SK-N-SH (cell line): ENCODE data around the gene RHOT2. TPM values are rescaled to one million over a fixed set of nuclear protein-coding genes. Genes with fewer than 3 reads are reported as not detected.

Experiments
- CTCF ChIA-PET: fragments of 300-600, 350-600 bp; formaldehyde crosslinking; extraction: SDS; loops from one replicate; lab custom pipeline; 2021; lab: Yijun Ruan, JAX
- POLR2A ChIA-PET: fragments of 350-600 bp; sonication (Branson Sonifier 250); formaldehyde crosslinking; extraction: SDS; loops from one replicate; lab custom pipeline; 2020; ENCODE audit warnings: antibody characterized with exemption, inconsistent platforms; lab: Yijun Ruan, JAX
- DNase-seq: peaks from one replicate; pipeline ENCODE4 v3.0.0; 2012
- H2AFZ ChIP-seq: fragments of 200-600 bp; sonication (generic); 2 replicates; pipeline ENCODE4 v1.8.1; 2016; ENCODE audit warnings: antibody characterized with exemption, mild to moderate bottlenecking, low read depth
- H3F3A ChIP-seq: fragments of 200-600 bp; sonication (generic); replicated peaks from 2 replicates; pipeline ENCODE3; 2016; ENCODE audit warnings: antibody characterized with exemption, mild to moderate bottlenecking; ENCODE audit not compliant: insufficient read depth
- H3K27ac ChIP-seq, 2 experiments: fragments of 200-500 bp in 1 of 2; fragments of 200-600 bp in 1 of 2; sonication (Bioruptor generic) in 1 of 2; sonication (generic), shearing (Covaris generic) in 1 of 2; 2 replicates each; pipeline versions ENCODE4 v1.5.1 to v1.6.1; 2014 to 2016; ENCODE audit warnings: low read depth in 2 of 2, inconsistent platforms in 1 of 2, low read length in 1 of 2, mild to moderate bottlenecking in 1 of 2, mixed read lengths in 1 of 2
- H3K27me3 ChIP-seq: fragments of 200-600 bp; sonication (generic), shearing (Covaris generic); 2 replicates; pipeline ENCODE4 v1.6.1; 2016; ENCODE audit warnings: mixed run types; ENCODE audit not compliant: insufficient read depth
- H3K36me3 ChIP-seq, 2 experiments: fragments of 200-500 bp in 1 of 2; fragments of 200-600 bp in 1 of 2; sonication (Bioruptor generic) in 1 of 2; sonication (generic) in 1 of 2; replicated peaks in 1 of 2; 2 replicates each; pipeline versions ENCODE3 to v1.5.1; 2014 to 2016; ENCODE audit warnings: low read length in 1 of 2, mild to moderate bottlenecking in 1 of 2; ENCODE audit not compliant: insufficient read depth in 2 of 2, control insufficient read depth in 1 of 2
- H3K4me1 ChIP-seq, 2 experiments: fragments of 200-500 bp in 1 of 2; fragments of 200-600 bp in 1 of 2; sonication (Bioruptor generic) in 1 of 2; sonication (generic), shearing (Covaris generic) in 1 of 2; 2 replicates each; pipeline versions ENCODE4 v1.5.1 to v1.6.1; 2014 to 2016; ENCODE audit warnings: low read depth in 1 of 2, low read length in 1 of 2, mixed run types in 1 of 2; ENCODE audit not compliant: insufficient read depth in 2 of 2, control insufficient read depth in 1 of 2
- H3K4me2 ChIP-seq: fragments of 200-600 bp; sonication (generic), shearing (Covaris generic); 2 replicates; pipeline ENCODE4 v1.6.1; 2017; ENCODE audit warnings: mixed run types
- H3K4me3 ChIP-seq, 2 experiments: fragments of 200-500 bp in 1 of 2; fragments of 200-600 bp in 1 of 2; sonication (Bioruptor generic) in 1 of 2; sonication (generic), shearing (Covaris generic) in 1 of 2; 2 replicates each; pipeline versions ENCODE4 v1.5.1 to v1.8.1; 2014 to 2016; ENCODE audit warnings: low read depth in 2 of 2, inconsistent platforms in 1 of 2, low read length in 1 of 2, mild to moderate bottlenecking in 1 of 2, mixed read lengths in 1 of 2, moderate library complexity in 1 of 2
- H3K79me2 ChIP-seq: fragments of 200-600 bp; sonication (generic); 2 replicates; pipeline ENCODE4 v1.8.1; 2017; ENCODE audit warnings: mild to moderate bottlenecking; ENCODE audit not compliant: insufficient read depth
- H3K9ac ChIP-seq: fragments of 200-600 bp; sonication (generic); 2 replicates; pipeline ENCODE4 v1.6.1; 2017; ENCODE audit warnings: mixed run types
- H3K9me2 ChIP-seq: fragments of 200-600 bp; sonication (generic); 2 replicates; pipeline ENCODE4 v1.6.1; 2017; ENCODE audit warnings: mixed run types
- H3K9me3 ChIP-seq: fragments of 200-600 bp; sonication (generic); 2 replicates; pipeline ENCODE4 v1.6.1; 2017; ENCODE audit warnings: mixed run types, mild to moderate bottlenecking, moderate library complexity
- H4K20me1 ChIP-seq: fragments of 200-600 bp; sonication (generic); 2 replicates; pipeline ENCODE4 v1.6.1; 2017; ENCODE audit warnings: mild to moderate bottlenecking, mixed run types; ENCODE audit not compliant: insufficient read depth
- ELF1 ChIP-seq: IDR thresholded peaks from 2 replicates; pipeline ENCODE4 v1.4.0; 2012
- EZH2phosphoT487 ChIP-seq: fragments of 200-600 bp; sonication (generic); IDR thresholded peaks from 2 replicates; pipeline ENCODE4 v1.6.1; 2017; ENCODE audit warnings: low read depth, mixed run types, mild to moderate bottlenecking, antibody characterized with exemption, moderate library complexity, borderline replicate concordance
- FOSL2 ChIP-seq: IDR thresholded peaks from 2 replicates; pipeline ENCODE4 v1.4.0; 2012; ENCODE audit warnings: low read depth, mild to moderate bottlenecking, moderate library complexity, borderline replicate concordance
- FOXJ3 ChIP-seq: sonication (generic); formaldehyde crosslinking; IDR thresholded peaks from 2 replicates; pipeline ENCODE4 v1.5.1; 2020; ENCODE audit warnings: mild to moderate bottlenecking, missing genetic modification reagents
- FOXM1 ChIP-seq: IDR thresholded peaks from 2 replicates; pipeline ENCODE4 v1.4.0; 2012; ENCODE audit warnings: low read depth, mild to moderate bottlenecking
- MEF2A ChIP-seq: IDR thresholded peaks from 2 replicates; pipeline ENCODE4 v1.4.0; 2012; ENCODE audit warnings: low read depth, borderline replicate concordance
- MXI1 ChIP-seq: IDR thresholded peaks from 2 replicates; pipeline ENCODE4 v1.6.1; 2012; ENCODE audit warnings: mild to moderate bottlenecking, low read depth, low read length, improper control_type of control experiment
- RAD21 ChIP-seq: IDR thresholded peaks from 2 replicates; pipeline ENCODE4 v1.6.1; 2012; ENCODE audit warnings: mild to moderate bottlenecking, low read length
- RCOR1 ChIP-seq: fragments of 150-350 bp; IDR thresholded peaks from 2 replicates; pipeline ENCODE4 v1.6.1; 2017; ENCODE audit warnings: antibody characterized with exemption, low read length
- REST ChIP-seq: IDR thresholded peaks from 2 replicates; pipeline ENCODE4 v1.6.1; 2012; ENCODE audit warnings: mild to moderate bottlenecking, low read depth, low read length, moderate library complexity
- RXRA ChIP-seq: IDR thresholded peaks from 2 replicates; pipeline ENCODE4 v1.4.0; 2012; ENCODE audit warnings: low read depth, mild to moderate bottlenecking, borderline replicate concordance
- SIN3A ChIP-seq: IDR thresholded peaks from 2 replicates; pipeline ENCODE4 v1.6.1; 2012; ENCODE audit warnings: low read depth, mild to moderate bottlenecking, low read length, moderate library complexity, borderline replicate concordance
- TCF12 ChIP-seq: IDR thresholded peaks from 2 replicates; pipeline ENCODE4 v1.4.0; 2012
- YY1 ChIP-seq: IDR thresholded peaks from 2 replicates; pipeline ENCODE4 v1.4.0; 2012; ENCODE audit warnings: low read depth, mild to moderate bottlenecking
- ZBTB33 ChIP-seq: IDR thresholded peaks from 2 replicates; pipeline ENCODE4 v1.4.0; 2012; ENCODE audit warnings: low read depth, borderline replicate concordance
- WGBS: methylation state at CpG from one replicate; pipeline ENCODE4 v1.1.6; 2017; ENCODE audit warnings: low lambda C conversion rate; 5-methylcytosine and 5-hydroxymethylcytosine counted together
- polyA plus RNA-seq, 3 experiments: library from polyadenylated mRNA; depleted of rRNA; stranded (reverse); fragments of >200 nt; gene quantifications; 2 replicates each; pipeline ENCODE4 v1.2.3, GENCODE V29; 2012
- TF ChIP-seq, protein P1 (sequence below): fragments of 150-350 bp; IDR thresholded peaks from 2 replicates; pipeline ENCODE4 v1.6.1; 2017; ENCODE audit warnings: antibody characterized with exemption, low read length, low read depth, borderline replicate concordance
- TF ChIP-seq, protein P2 (sequence below): IDR thresholded peaks from 2 replicates; pipeline ENCODE4; 2012

Gene RHOT2
- polyA plus RNA-seq, 1 of the 3 experiments (the other 2 are of a cell fraction), result 229 TPM

GRCh38 chr16:625977-626765, 41.8 kb upstream of the RHOT2 start:
- peak overlapping the region; percentile 45; the same call in 1 of the 2 replicates for H3K4me2 ChIP-seq
- peaks cover 0 to 3% of the 10 kb centered on the region in 2 experiments for H3K36me3 ChIP-seq
- no peaks in the 10 kb centered on the region for H3K9me2 ChIP-seq
- TF ChIP-seq YY1 (no peak), MXI1 (no peak), REST (no peak), TCF12 (no peak), RCOR1 (no peak), FOXM1 (no peak), ZBTB33 (no peak), FOSL2 (no peak), MEF2A (no peak), ELF1 (no peak), RXRA (no peak), FOXJ3 (no peak), EZH2phosphoT487 (no peak), SIN3A (no peak), RAD21 (no peak)
- TF ChIP-seq, protein P1, sequence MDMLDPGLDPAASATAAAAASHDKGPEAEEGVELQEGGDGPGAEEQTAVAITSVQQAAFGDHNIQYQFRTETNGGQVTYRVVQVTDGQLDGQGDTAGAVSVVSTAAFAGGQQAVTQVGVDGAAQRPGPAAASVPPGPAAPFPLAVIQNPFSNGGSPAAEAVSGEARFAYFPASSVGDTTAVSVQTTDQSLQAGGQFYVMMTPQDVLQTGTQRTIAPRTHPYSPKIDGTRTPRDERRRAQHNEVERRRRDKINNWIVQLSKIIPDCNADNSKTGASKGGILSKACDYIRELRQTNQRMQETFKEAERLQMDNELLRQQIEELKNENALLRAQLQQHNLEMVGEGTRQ, result no peak
- TF ChIP-seq, protein P2, sequence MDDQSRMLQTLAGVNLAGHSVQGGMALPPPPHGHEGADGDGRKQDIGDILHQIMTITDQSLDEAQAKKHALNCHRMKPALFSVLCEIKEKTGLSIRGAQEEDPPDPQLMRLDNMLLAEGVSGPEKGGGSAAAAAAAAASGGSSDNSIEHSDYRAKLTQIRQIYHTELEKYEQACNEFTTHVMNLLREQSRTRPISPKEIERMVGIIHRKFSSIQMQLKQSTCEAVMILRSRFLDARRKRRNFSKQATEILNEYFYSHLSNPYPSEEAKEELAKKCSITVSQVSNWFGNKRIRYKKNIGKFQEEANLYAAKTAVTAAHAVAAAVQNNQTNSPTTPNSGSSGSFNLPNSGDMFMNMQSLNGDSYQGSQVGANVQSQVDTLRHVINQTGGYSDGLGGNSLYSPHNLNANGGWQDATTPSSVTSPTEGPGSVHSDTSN, result no peak
- H3K4me3 ChIP-seq, result no peak overlapping the region
- no peaks in the 10 kb centered on the region for H3K9me3 ChIP-seq
- peak overlapping the region; percentile 28; the same call in 1 of the 2 replicates for H3K9ac ChIP-seq
- ChIA-PET CTCF (interaction anchor here (2.6 kb wide), 1 partner anchor 22 kb away, joined by 12 read pairs; no protein-coding TSS in a partner anchor), POLR2A (no interaction called here)
- 95% methylated on average over 25 of the region's 35 CpGs for WGBS
- peak overlapping the region in 1 of 2 experiments; percentile 91; a peak in 2 of 4 replicates for H3K27ac ChIP-seq
- peaks cover 5% of the 10 kb centered on the region; the same call in 1 of the 2 replicates for H3K79me2 ChIP-seq
- no peak overlapping the region for H2AFZ ChIP-seq
- DNase-seq, result no peak
- H3K4me1 ChIP-seq, result peaks cover 10 to 37% of the 10 kb centered on the region in 2 experiments; a peak in 3 of 4 replicates
- no peaks in the 10 kb centered on the region for H4K20me1 ChIP-seq
- H3K27me3 ChIP-seq, result no peaks in the 10 kb centered on the region
- peaks cover 5% of the 10 kb centered on the region for H3F3A ChIP-seq
